GM18870 (cell line): Measurements from ENCODE around the gene OR2V1.

Experiments
- ATAC-seq: cut with Tn5 transposase; IDR thresholded peaks from one replicate; pipeline ENCODE4 v1.9.1; 2021; ENCODE audit warnings: moderate library complexity; ENCODE audit not compliant: unreplicated experiment

The OR2V1 gene

DNA sequence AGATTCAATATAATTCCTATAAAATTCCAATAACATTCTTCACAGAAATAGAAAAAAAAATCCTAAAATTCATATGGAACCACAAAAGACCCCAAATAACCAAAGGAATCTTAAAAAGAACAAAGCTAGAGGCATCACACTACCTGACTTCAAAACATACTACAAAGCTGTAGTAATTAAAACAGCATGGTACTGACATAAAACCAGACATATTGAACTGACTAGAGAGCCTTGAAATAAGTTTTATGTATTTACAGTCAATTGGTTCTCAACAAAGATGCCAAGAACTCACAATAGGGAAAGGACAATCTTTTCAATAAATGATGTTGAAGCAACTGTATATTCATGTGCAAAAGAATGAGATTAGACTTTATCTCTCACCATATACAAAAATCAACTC is 54.0 kb downstream of the OR2V1 start:
- no peak for ATAC-seq
